Caki2 (cell line): ENCODE data around the gene ATF6B. TPM values are rescaled to one million over a fixed set of nuclear protein-coding genes. Genes with fewer than 3 reads are reported as not detected.

Experiments used
- DNase-seq: peaks from one replicate; pipeline ENCODE4 v3.0.0-alpha.2; 2015; ENCODE audit warnings: low read depth
- in situ Hi-C: cut with HindIII; loops from 2 replicates; pipeline ENCODE4 v1.10.0; 2016; ENCODE audit warnings: low sequenced_read_pairs, low pct_unique_long_range_greater_than_20kb, mixed read lengths
- total RNA-seq: library from RNA; depleted of rRNA; stranded (reverse); fragments of >200 nt; shearing (Covaris generic); gene quantifications from 2 replicates; pipeline ENCODE4 v1.2.3, GENCODE V29; 2014; ENCODE audit warnings: low replicate concordance

The ATF6B gene
- total RNA-seq, 1 experiment from 2014 or later: 9.7 TPM

DNA sequence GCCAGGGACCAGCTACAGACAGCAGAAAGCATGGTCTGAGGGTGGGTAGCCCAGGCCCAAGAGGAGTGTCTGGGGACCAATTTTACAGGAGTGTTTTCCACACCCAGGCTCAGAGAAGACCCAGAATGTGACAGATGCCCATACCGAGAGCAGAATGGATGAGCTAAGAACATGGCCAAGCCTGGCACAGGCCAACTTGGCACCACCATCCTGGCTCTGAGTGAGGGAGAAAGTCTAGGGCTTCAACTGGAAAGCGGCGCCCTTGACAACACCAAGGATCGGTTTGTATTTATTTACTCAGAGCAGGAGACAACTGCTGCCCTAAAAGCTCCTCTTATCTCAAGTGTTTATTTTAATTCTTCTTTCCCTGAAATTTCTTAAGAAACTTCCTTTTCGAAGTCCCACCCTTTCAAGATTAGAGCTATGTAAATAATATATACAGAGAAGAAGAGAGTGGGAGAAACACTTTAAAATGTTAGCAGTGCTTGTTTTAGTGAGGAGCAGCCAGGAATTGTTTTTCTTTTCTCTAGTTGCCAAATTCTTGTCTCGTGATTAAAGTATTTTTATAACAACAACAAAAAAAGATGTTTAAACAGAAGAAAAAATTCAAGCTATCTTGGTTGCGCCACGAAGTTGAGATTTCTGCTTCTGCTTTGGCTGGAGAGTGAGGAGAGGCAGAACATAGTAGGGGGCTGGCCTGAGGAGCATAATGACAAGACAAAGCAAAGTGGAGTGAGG is 35.1 kb downstream of the ATF6B start:
- in situ Hi-C loops: no loop called here
- DNase-seq: no peak

DNA sequence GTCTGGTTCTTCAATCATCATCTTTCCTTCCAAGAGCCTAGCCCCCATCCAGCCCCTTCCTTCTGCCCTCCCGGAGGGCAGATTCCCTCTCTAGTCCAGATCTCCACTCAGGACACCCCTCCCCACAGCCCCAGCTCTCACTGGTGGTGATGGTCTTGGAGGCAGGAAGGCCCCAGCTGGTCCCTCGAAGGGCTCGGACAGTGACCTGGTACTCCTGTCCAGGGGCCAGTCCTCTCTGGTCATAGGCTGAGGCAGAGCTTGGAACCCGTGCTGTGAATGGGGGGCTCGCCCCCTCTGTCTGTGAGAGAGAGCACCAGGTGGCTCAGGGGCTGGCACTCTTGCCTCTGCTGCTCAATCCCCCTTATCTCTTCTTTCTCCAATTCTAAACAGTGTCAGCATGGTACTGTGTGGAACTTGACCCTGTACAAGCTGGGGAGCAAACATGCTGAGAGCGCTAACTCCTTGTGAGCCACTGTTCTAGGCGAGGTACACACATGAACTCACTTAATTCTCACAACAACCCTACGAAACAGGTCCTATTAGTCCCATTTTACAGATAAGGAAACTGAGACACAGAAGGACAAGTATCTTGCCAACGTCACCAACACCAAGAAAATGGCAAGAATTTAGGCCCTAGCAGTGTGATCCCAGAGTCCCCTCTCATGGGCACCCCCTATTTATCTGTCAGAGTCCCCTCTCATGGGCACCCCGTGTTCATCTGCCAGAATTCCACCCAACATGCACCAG is 38.8 kb downstream of the ATF6B start:
- in situ Hi-C loops: no loop called here
- no peak for DNase-seq

DNA sequence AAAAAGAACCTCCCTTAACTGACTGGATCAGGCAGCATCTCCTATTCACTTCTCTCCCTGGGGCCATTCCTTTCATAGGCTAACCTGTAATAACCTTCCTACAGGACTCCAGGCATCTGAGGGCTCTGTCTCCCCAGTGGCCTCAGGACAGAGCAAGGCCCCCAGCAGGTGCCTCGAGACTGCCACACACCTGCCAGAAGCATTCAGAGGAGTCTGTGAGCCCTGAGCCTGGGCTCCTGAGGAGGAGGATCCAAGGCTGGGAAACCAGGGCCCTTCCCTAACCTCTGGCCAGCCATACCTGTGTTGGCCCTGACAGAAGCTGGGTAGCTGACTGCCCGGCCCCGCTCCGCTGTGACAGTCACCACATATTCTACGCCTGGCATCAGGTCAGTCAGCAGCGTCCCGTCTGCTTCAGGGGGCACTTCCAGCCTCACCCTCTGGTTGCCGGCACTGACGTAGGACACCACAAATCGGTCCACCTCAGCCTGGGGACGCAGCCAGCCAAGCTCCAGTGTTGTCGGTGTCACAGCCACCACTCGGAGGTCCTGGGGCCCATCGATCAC is 39.5 kb downstream of the ATF6B start:
- in situ Hi-C loops: no loop called here

DNA sequence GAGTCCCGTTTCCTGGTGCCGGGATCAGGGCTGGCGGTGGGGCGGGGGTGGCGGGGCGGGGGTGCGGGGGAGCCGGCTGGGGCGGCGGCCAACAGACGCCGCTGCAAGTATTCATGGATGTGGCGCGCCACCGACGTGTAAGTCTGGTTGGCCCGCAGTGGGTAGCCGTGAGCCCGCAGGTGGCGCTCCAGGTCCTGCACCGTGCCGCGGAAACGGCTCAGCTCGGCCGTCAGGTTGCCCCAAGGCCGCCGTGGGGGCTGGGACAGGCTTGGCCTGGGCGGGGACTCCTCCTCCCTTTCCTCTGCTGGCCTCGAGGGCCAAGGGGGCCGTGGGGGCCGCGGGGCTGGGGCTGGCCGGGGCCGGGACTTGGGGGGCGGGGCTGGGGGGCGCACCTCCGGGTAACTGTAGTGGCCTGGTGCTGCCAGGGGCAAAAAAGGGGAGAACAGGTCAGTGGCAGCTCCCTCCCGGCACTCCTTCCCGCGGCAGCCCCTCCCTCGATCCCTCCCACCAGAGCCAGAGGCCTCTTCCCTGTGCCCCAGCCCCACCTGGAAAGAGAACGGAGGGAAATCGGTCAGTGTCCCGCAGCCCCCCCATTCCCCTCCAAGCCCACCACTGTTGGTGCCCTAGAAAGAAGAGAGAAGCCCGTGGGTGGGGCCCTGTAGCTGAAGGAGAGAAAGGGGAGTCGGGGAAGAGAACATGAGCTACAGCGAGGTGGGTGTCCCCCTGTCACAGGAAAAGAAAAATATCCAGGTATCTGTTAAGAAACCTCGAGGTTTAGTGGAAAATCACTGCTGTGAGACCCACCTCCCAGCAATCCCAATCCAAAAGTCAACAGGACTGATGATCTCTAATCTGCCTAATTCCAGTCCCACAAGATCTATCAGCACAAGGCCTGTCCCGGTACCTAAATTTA is 40.2 kb downstream of the ATF6B start:
- no peak for DNase-seq
- in situ Hi-C loops: no loop called here

More for the DNA sequence above, 39.5 kb downstream of the ATF6B start:
- no peak for DNase-seq

DNA sequence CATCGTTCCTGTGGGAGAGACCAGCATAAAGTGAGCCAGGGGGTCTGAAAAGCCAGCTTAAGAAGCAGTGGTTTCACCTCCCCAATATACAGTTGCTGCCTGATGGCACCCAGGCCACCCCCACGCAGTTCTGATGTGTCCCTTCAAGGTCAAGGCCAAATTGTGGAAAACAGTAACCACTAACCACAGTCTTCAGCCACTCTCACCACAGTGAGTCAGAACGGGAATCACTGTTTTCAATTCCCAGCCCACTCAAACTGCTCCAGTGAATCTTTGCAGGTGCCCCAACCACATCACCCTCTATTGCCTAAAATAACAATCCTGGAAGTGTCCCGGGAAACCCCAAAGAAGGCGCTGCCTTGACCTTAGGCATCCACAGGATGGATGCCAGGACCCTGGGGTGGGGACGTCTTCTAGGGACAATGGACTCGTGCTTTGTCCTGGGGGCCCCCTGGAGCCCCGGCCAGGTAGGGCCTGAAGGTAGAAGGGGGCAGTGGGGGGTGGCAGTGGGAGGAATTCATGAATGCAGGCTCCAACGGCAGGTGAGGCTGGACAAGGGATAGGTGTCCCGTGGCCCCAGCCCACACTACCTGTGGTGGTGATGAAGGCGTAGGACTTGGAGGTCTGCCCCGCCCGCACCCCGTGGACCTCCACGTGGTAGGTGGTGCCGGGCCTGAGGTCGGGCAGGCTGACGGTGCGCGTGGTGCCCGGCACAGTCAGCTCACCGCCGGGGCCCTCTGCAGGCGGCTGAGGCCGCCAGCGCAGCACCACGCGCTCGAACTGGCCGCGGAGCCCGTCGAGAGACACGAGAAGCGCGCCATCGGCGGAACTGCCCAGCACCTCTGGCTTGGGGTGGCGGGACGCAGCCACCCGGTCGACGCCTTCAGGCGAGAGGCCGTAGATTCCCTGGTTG is 41.1 kb downstream of the ATF6B start:
- DNase-seq: no peak
- in situ Hi-C loops: no loop called here

DNA sequence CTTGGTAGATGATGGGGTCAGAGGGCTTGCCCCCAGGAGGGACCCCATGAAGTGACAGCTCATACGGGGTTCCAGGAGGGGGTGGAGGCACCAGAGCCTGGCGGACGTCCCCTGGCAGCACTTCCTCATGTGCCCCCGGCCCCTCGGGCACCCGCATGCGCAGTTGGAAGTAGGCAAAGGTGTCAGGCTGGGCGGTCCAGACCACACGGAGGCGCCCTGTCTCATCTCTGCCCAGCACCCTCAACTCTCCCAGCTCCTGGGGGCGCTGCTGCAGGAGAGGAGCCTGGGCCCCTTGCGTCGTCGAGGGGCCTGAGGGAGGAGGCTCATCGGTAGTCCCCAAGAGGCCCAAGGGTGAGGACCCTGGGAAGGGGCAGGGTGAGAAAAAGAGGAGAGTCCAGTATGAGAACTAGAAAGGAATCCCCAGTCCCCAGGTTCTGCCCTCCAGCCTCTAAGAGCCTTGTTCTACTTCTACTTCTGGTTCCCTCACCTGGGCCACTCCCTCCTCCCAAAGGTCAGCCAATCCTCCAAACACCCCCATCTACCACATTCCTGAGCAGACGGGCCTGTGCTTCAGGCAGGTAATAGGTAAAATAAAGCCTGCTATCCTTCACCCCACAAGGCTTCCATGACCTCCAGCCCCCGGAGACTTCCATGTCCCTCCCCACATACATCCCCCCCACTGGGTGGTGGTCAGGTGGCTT is 42.1 kb downstream of the ATF6B start:
- in situ Hi-C loops: no loop called here
- no peak for DNase-seq

DNA sequence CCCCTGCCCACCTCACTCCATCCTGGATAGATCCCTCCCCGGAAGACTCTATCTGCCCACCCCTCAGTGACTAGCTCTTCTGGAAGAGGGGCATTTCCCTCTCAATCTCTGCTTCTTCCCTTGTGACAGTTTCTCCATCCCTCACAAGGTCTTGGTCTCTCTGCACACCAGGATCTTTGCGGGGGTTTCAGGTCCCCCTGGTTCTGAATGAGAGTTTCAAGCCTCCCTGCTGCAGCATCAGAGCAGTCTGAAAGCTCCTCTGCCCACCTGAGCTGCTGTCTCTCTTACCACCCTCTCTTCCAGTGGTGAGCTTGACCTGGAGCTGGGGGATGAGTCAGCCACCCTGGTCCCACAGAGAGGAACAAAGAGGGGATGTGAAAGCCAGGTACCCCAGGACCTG is 43.3 kb downstream of the ATF6B start:
- no peak for DNase-seq
- in situ Hi-C loops: no loop called here

DNA sequence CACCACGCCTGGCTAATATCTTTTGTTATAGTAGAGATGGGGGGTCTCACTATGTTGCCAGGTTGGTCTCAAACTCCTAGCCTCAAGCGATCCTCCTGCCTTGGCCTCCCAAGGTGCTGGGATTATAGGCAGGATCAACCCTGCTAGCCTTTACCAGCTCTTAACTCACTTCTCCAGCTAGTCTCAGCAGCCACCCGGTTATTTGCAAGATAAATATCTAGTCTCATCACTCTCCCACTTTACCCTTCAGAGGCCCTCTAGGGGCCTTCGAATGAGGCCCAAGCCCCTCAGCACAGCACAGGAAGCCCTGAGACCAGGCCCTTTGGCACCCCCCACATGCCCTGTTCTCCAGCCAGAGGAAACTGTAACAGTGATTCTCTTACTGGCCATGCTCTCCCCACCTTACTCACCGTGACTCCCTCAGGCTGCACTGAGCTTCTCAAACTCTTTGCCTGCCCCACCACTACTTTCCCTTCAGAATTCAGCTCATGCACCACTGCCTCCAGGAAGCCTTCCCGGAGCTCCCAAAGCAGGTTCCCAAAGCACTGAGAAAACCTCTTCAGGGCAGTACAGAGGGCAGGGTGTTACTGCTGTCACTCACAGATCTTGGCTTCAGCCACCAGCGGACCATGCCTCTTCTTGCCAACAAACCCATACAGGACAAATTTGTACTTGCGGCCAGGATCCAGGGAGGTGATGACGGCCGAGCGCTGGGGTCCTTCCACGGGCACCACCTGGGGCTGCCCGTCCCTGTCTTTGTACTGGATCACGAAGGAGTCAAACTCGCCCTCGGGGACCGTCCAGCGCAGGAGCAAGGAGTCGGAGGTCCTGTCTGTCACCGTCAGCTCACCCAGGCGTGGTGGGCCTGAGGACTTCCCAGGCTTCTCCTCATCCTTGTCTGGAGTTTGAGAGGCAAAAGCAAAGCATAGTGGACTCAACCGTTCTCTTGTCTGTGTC is 44.0 kb downstream of the ATF6B start:
- in situ Hi-C loops: no loop called here

DNA sequence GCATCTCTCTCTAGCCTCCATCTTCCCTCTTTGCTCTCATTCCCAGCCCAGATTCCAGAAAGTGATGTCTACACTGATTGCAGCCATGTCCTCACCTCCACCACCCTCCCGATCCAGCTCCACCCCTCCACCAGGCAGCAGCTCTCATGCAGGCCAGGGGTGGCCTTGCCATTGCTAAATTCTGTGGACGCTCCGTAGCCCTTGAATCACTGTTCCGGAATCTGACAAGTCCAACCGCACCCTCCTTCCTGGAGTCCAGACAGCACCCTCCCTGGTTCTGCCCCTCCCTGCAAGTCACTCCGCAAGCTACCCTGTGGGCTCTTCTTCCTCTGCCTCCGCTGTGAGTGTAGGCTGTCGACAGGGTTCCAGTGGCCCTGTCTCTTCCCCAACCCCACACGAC is 45.1 kb downstream of the ATF6B start:
- no peak for DNase-seq
- in situ Hi-C loops: no loop called here

More for the DNA sequence above, 44.0 kb downstream of the ATF6B start:
- no peak for DNase-seq

DNA sequence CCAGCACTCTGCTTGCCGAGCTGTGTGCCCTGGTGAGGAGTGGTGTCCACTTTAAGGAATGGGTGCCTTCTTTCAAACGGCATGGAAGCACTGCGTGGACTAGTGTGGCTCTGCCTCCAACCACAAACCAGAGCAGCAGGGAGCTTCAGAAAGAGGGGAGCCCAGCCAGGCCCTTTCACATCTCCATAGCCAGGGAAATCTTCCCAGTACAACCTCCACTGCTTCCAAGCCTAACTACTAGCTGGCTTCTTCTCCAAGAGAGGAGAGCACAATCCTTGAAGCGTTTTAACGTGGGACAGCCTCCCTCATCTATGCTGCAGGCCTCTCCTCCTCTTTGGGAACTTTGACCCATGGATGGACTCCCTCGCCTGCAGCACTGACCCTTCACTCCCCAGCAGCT is 45.6 kb downstream of the ATF6B start:
- no peak for DNase-seq
- in situ Hi-C loops: no loop called here

DNA sequence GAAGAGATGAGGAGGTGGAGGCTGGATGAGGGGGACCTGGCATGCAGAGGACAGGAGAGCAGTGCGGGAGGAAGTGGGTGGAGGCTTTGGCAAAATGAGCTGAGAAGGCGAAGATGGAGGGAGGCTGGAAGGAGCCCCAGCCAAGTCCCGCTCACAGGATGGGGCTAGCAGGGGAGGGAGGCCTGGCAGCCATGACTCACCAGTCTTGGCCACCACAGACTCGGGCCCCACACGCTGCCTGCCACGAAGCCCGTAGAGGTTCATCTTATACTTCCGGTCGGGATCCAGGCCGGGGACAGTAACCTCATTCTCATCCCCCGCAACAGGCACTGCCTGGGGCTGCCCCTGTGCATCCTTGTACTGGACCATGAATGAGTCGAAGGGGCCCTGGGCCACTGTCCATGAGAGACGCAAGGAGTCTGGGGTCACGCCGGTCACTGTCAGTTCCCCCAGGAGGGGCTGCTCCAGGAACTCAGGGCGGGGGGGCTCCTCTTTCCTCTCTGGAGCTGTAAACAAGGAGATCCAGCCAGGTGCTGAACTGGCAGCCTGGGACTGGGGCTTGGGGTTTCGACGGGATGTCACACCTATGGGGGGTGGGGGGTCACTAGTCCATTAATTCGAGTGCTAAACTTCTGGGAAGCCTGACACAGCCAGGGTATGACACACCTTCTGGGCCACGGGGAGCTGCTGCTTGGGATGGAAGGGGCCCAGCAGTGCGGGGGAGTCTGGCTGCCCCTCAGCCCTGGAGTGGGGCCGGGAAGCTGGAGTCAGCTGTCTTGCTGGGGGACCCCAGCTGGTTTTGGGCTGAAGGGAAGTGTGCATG is 46.7 kb downstream of the ATF6B start:
- in situ Hi-C loops: no loop called here
- no peak for DNase-seq

DNA sequence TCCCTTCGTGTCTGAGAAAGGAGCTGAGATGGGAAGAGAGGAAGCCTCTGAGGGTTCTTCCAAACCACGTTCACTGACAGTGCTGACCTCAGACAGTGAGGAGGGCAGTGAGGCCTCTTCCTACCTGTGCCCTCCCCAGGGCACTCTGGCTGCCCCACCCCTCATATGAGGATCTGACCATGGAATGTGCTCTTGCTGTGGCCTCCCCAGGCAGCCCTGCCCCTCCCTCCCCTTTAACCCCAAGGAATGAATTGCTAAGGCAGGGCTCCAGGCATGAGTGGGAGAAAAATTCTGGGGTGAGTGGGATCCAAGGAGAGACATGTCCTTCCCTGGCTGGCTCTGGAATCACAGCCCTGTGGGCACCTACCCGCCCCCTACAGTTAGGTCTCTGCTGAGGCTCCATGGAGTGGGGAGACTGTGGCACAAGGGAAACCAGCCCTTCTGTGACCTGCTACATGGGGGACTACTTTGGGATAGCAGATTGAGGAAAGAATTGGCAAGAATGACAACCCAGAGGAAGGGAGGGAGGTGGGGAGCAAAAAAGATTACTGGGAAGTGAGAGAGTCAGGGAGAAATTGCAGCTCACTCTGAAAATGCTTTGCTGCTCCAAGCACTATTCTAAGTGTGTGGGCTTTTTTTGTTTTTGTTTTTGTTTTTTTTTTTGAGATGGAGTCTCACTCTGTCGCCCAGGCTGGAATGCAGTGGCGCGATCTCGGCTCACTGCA is 48.3 kb downstream of the ATF6B start:
- in situ Hi-C loops: no loop called here
- DNase-seq: no peak

DNA sequence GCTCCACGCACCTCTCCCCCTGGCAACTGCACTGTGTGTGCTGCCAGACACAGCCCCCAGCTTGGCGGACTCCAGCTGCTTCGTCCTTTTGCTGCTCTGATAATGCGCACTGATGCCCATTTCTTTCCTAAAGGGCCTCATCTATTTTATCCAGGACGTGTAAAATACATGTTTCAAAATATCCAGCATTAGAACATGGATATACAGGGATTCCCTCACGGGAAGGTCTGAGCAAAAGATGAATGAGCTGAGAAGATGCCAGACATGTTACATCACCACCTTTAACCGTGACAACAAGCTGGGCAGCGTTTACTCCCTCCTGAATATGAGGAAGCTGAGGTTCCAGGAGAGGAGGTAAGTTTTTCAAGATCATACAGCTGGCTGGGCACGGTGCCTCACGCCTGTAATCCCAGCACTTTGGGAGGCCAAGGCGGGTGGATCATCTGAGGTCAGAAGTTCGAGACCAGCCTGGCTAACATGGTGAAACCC is 51.7 kb downstream of the ATF6B start:
- DNase-seq: peak; percentile 37
- in situ Hi-C loops: no loop called here

DNA sequence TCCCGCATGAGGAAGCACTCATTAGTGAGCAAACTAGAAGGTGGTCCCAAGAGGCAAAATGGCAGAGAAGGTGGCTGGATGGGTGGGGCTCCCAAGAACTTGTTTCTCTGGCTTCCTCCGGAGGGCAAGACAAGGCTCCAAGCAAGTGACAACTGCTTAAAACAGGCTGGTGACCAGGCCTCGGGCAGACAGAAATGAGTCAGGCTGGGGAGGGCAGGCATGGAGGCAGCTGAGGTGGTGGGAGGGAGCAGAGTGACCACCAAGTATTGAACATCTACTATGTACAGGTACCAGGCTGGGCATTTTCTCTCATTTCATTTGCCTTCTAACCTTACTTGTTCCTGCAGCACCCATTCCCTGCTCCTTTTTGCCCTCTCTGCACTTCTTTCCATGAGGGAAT is 52.3 kb downstream of the ATF6B start:
- DNase-seq: no peak
- in situ Hi-C loops: no loop called here
